Activated naive CD4-positive, alpha-beta T cell treated with anti-CD3 and anti-CD28 coated beads, Interleukin-2, amount 50 U/mL, for 24 hours (primary cell): ENCODE data around the gene MGMT.
A peak's percentile ranks its signal among the peaks of the same experiment; 100 is the strongest.
"Not testable (repeated sequence)": the region's sequence is repeated elsewhere in the genome, so short reads cannot be mapped to it uniquely, and the experiment has no call there.

ENCODE experiments used
- H3K27ac Mint-ChIP-seq: one replicate; pipeline ENCODE4 v1.8.0; 2021; ENCODE audit warnings: mild to moderate bottlenecking, mixed read lengths
- H3K27me3 Mint-ChIP-seq: one replicate; pipeline ENCODE4 v1.8.0; 2021; ENCODE audit warnings: mixed read lengths
- H3K36me3 Mint-ChIP-seq: one replicate; pipeline ENCODE4 v1.8.0; 2021; ENCODE audit warnings: mixed read lengths
- H3K4me1 Mint-ChIP-seq: one replicate; pipeline ENCODE4 v1.8.0; 2021; ENCODE audit warnings: mixed read lengths
- H3K4me3 Mint-ChIP-seq: one replicate; pipeline ENCODE4 v1.8.0; 2021; ENCODE audit warnings: mild to moderate bottlenecking, mixed read lengths
- H3K9me3 Mint-ChIP-seq: one replicate; pipeline ENCODE4 v1.8.0; 2021; ENCODE audit warnings: mixed read lengths

Gene MGMT

DNA sequence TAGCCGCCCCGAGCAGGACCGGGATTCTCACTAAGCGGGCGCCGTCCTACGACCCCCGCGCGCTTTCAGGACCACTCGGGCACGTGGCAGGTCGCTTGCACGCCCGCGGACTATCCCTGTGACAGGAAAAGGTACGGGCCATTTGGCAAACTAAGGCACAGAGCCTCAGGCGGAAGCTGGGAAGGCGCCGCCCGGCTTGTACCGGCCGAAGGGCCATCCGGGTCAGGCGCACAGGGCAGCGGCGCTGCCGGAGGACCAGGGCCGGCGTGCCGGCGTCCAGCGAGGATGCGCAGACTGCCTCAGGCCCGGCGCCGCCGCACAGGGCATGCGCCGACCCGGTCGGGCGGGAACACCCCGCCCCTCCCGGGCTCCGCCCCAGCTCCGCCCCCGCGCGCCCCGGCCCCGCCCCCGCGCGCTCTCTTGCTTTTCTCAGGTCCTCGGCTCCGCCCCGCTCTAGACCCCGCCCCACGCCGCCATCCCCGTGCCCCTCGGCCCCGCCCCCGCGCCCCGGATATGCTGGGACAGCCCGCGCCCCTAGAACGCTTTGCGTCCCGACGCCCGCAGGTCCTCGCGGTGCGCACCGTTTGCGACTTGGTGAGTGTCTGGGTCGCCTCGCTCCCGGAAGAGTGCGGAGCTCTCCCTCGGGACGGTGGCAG, at the start of gene MGMT:
MGMT (plus strand) TSS at position 539 of the 656 bp plus-strand sequence.
- H3K27ac Mint-ChIP-seq = peak within 1 kb of the TSS; percentile 35

GRCh38 chr10:129417870-129418269, 49.2 kb upstream of the MGMT start:
- H3K9me3 Mint-ChIP-seq = no peaks in the 10 kb centered on the region

More for the DNA sequence above, at the start of gene MGMT:
- Mint-ChIP-seq H3K27me3 (no peaks in the 10 kb centered on the region), H3K9me3 (no peaks in the 10 kb centered on the region), H3K4me3 (peak within 1 kb of the TSS; percentile 81), H3K36me3 (peaks cover 2% of the 10 kb centered on the region), H3K4me1 (peaks cover 23% of the 10 kb centered on the region)

GRCh38 chr10:129418496-129419225, 48.4 kb upstream of the MGMT start:
- H3K4me1 Mint-ChIP-seq = no peaks in the 10 kb centered on the region
- no peaks in the 10 kb centered on the region for H3K36me3 Mint-ChIP-seq
- H3K27ac Mint-ChIP-seq = no peak overlapping the region
- no peaks in the 10 kb centered on the region for H3K9me3 Mint-ChIP-seq
- H3K27me3 Mint-ChIP-seq = peaks cover 2% of the 10 kb centered on the region
- no peak overlapping the region for H3K4me3 Mint-ChIP-seq

More at GRCh38 chr10:129417870-129418269, 49.2 kb upstream of the MGMT start:
- H3K4me1 Mint-ChIP-seq = no peaks in the 10 kb centered on the region
- no peaks in the 10 kb centered on the region for H3K36me3 Mint-ChIP-seq
- H3K27ac Mint-ChIP-seq = no peak overlapping the region
- no peak overlapping the region for H3K4me3 Mint-ChIP-seq
- peaks cover 2% of the 10 kb centered on the region for H3K27me3 Mint-ChIP-seq

DNA sequence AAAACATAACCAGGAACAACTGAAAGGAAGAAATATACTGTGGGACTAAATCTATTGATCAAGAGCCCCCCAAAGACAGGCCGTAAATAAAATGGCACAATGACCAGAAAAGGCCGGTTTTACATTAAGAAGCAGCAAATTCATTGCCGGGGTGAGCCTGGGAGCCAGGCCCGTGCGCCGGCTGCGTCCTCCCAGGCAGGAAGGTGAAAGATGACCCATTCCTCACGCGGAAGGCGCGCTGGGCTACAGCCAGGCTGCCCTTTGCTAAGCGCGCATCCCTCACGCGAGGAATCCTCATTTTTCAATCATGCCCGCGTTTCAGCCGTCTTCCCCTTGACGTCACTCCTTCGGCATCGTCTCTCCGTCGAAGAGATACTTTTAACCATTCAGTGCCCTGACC, 47.6 kb upstream of the MGMT start:
- peaks cover 2% of the 10 kb centered on the region for H3K27me3 Mint-ChIP-seq
- no peak overlapping the region for H3K4me3 Mint-ChIP-seq
- no peak overlapping the region for H3K27ac Mint-ChIP-seq
- H3K36me3 Mint-ChIP-seq = no peaks in the 10 kb centered on the region
- H3K9me3 Mint-ChIP-seq = no peaks in the 10 kb centered on the region
- H3K4me1 Mint-ChIP-seq = no peaks in the 10 kb centered on the region

DNA sequence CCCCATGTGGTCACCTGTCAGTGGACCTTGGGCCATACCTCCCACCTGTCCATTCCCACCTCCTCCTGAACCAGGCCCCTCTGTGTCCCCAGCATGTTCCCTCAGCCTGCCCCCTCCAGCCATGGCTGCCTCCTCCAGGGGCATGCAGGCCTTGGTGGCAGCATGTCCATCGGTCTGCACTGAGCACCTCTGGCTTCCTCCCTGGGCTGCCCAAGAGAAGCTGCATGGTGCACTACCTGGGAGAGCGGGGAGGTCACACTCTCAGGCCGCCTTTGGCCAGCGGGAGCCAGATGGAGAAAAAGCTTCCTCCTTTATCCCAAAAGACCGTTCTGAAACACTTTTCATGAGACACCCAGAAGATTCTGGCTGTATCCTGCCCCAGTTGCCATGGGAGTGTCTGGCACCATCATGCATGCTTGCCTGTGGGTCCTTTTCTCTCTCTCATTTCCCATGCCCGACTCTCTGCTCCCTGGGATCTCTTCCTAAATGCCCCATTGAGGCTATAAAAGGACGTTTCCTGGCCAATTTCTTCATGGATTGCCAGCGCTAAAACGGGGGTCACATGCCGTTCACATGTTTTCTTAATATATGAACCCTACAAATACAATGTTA, 45.5 kb upstream of the MGMT start:
- H3K27me3 Mint-ChIP-seq = peaks cover 4% of the 10 kb centered on the region
- no peaks in the 10 kb centered on the region for H3K4me1 Mint-ChIP-seq
- no peaks in the 10 kb centered on the region for H3K36me3 Mint-ChIP-seq
- H3K27ac Mint-ChIP-seq = no peak overlapping the region
- no peak overlapping the region for H3K4me3 Mint-ChIP-seq
- no peaks in the 10 kb centered on the region for H3K9me3 Mint-ChIP-seq

GRCh38 chr10:129424978-129425377, 42.1 kb upstream of the MGMT start:
- H3K4me1 Mint-ChIP-seq = no peaks in the 10 kb centered on the region
- no peak overlapping the region for H3K27ac Mint-ChIP-seq
- peaks cover 4% of the 10 kb centered on the region for H3K27me3 Mint-ChIP-seq
- no peaks in the 10 kb centered on the region for H3K36me3 Mint-ChIP-seq
- H3K9me3 Mint-ChIP-seq = no peaks in the 10 kb centered on the region
- no peak overlapping the region for H3K4me3 Mint-ChIP-seq

DNA sequence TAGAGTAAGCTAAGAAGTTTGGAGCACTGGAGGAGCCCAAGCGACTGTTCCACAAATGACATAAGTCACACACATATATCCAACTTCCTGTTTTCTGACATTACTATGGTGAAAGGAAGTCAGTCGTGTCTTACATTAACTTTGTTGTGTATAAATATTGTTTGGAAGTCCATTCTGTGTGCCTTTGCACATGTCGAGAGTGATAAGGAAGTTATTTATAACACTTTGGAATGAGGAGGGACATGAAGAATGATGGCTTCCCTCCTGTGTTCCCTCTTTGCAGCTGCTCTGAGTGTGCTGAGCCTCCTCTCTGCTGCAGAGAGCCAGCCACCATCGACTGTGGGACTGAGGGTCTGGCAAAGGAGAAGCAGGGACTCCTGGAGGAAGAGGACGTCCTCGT, 40.4 kb upstream of the MGMT start:
- H3K27ac Mint-ChIP-seq = no peak overlapping the region
- H3K4me3 Mint-ChIP-seq = no peak overlapping the region
- no peaks in the 10 kb centered on the region for H3K9me3 Mint-ChIP-seq
- H3K27me3 Mint-ChIP-seq = peaks cover 4% of the 10 kb centered on the region
- H3K36me3 Mint-ChIP-seq = no peaks in the 10 kb centered on the region
- no peaks in the 10 kb centered on the region for H3K4me1 Mint-ChIP-seq

DNA sequence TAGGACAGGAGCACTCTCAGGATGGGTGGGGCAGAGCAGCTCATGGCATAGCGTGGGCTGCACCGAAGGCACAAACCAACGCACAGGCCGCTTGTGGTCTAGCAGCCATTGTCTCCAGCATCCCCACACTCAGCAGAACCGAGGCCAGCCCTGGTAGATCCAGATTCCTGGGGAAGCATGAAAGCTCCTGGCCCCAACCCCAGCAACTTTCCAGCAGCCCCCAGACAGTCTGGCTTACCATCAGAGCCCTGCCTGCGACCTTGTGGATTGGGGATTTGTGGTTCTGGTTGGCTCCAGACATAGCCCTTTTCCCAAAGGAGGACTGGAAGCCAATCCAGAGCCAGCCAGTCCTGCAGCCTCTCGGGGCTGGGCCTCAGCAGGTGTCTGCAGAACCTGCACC, 33.8 kb upstream of the MGMT start:
- Mint-ChIP-seq H3K9me3 (no peaks in the 10 kb centered on the region), H3K4me3 (no peak overlapping the region), H3K27ac (no peak overlapping the region), H3K4me1 (no peaks in the 10 kb centered on the region), H3K36me3 (no peaks in the 10 kb centered on the region), H3K27me3 (no peaks in the 10 kb centered on the region)

- not testable (repeated sequence) for H3K4me3 Mint-ChIP-seq, H3K36me3 Mint-ChIP-seq, H3K27ac Mint-ChIP-seq, H3K9me3 Mint-ChIP-seq, H3K4me1 Mint-ChIP-seq, H3K27me3 Mint-ChIP-seq
Observed at GRCh38 chr10:129435724-129436123, 31.3 kb upstream of the MGMT start.

GRCh38 chr10:129438024-129438423, 29.0 kb upstream of the MGMT start:
- Mint-ChIP-seq H3K4me1 (no peaks in the 10 kb centered on the region), H3K9me3 (no peaks in the 10 kb centered on the region), H3K4me3 (no peak overlapping the region), H3K27me3 (peaks cover under 1% of the 10 kb centered on the region), H3K36me3 (no peaks in the 10 kb centered on the region), H3K27ac (no peak overlapping the region)

DNA sequence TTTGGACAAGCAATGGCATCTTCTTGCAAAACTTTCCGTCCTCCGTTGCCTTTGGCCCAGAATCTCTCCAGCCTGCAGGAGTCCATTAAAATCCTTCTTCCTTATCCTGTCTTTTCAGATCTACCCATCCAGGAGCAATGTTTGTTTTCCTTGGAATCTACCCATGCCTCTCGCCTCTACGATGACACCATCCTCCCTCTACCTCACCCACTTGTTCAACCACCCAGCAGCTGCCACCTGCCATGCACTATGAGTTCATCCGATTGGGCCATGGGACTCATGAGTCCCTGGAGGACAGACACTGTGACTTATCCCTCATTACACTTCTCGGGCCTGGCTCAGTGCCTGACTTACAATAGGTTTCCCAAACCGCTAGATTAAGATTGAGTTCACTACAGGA, 26.8 kb upstream of the MGMT start:
- H3K36me3 Mint-ChIP-seq = no peaks in the 10 kb centered on the region
- H3K9me3 Mint-ChIP-seq = no peaks in the 10 kb centered on the region

DNA sequence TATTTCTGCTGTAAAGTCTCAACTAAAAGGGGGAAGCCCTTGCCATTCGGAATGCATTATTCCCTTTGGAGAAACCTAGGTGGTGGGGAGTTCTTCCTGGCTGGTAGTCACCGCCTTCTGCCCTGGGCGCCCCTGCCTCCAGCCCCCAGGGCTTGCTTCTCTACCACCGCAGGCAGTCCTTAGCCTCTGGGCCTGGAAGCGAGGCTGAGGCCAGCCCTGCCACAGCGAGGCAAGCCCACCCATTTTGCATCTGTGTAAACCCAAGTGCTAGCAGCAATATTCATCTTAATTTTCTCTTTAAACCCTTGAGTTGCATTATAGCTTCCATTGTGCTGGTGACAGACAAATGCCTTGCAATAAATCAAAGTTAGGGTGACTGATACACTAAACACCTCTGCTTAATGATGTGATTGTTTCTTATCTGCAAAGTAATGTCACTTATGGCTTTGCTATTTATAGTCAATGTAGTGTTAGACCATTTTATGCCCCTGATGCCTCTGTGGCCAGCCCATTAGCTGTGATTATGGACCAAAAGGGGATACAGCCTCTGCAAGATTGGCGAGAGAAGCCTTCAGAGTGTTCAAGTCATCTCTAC, 26.2 kb upstream of the MGMT start:
- no peak overlapping the region for H3K4me3 Mint-ChIP-seq
- no peaks in the 10 kb centered on the region for H3K36me3 Mint-ChIP-seq
- H3K27me3 Mint-ChIP-seq = peaks cover 3% of the 10 kb centered on the region
- H3K27ac Mint-ChIP-seq = no peak overlapping the region
- no peaks in the 10 kb centered on the region for H3K4me1 Mint-ChIP-seq
- H3K9me3 Mint-ChIP-seq = no peaks in the 10 kb centered on the region

More for the DNA sequence above, 26.8 kb upstream of the MGMT start:
- peaks cover 3% of the 10 kb centered on the region for H3K27me3 Mint-ChIP-seq
- H3K4me1 Mint-ChIP-seq = no peaks in the 10 kb centered on the region
- no peak overlapping the region for H3K4me3 Mint-ChIP-seq
- no peak overlapping the region for H3K27ac Mint-ChIP-seq

- Mint-ChIP-seq H3K27me3 (peaks cover 3% of the 10 kb centered on the region), H3K27ac (no peak overlapping the region), H3K36me3 (no peaks in the 10 kb centered on the region), H3K4me3 (no peak overlapping the region), H3K4me1 (no peaks in the 10 kb centered on the region), H3K9me3 (no peaks in the 10 kb centered on the region)
Observed at GRCh38 chr10:129441372-129442009, 25.6 kb upstream of the MGMT start.

DNA sequence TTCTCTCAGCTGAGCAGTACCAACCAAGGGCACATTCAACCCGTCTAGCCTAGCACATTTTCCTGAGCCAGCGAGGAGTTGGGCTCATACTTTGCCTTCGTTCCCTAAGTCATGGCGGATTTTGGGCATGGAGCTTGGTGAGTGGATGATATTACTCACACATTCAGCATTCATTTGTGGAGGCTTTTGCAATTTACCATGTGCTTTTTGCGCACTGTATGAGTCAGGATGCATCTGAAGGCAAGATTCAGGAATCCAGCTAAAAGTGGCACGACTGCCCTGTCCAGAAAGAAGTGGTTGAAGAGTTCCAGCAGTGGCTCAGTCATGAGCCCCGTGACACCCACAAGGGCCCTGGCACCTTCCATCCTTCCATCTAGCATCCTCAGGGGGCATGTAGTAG, 24.2 kb upstream of the MGMT start:
- H3K36me3 Mint-ChIP-seq = no peaks in the 10 kb centered on the region
- no peaks in the 10 kb centered on the region for H3K4me1 Mint-ChIP-seq
- H3K27ac Mint-ChIP-seq = peak overlapping the region; percentile 38
- H3K9me3 Mint-ChIP-seq = no peaks in the 10 kb centered on the region
- peaks cover 3% of the 10 kb centered on the region for H3K27me3 Mint-ChIP-seq
- H3K4me3 Mint-ChIP-seq = no peak overlapping the region

DNA sequence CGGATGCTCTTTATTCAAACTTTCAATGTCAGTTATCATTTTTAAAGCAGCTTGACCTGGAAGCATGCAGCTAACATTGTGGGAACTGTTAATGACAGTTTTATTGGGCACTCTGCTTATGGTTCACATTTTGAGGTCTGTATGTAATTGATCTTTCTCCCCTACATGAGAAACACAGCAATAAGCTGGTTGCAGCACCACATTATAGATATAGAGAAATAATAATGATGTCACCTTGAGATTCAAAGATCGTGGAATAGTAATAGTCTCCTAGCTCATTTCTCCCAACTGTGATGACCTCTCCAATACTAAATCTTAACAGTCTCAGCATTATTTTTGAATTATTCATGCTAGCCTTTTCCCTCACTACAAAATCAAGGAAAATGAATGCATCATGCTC, 22.7 kb upstream of the MGMT start:
- no peaks in the 10 kb centered on the region for H3K9me3 Mint-ChIP-seq
- H3K4me3 Mint-ChIP-seq = no peak overlapping the region

More for the DNA sequence above, 22.7 kb upstream of the MGMT start:
- no peak overlapping the region for H3K27ac Mint-ChIP-seq
- H3K27me3 Mint-ChIP-seq = peaks cover 3% of the 10 kb centered on the region
- no peaks in the 10 kb centered on the region for H3K36me3 Mint-ChIP-seq
- no peaks in the 10 kb centered on the region for H3K4me1 Mint-ChIP-seq
